GM18526 (cell line): ENCODE data around the gene CASKIN1.
A peak's percentile ranks its signal among the peaks of the same experiment; 100 is the strongest.

ENCODE experiments used
- POLR2A ChIP-seq: IDR thresholded peaks from 3 replicates; pipeline ENCODE4 v1.6.1; 2011; ENCODE audit not compliant: insufficient read length; ENCODE audit errors: extremely low read depth

The CASKIN1 gene

DNA sequence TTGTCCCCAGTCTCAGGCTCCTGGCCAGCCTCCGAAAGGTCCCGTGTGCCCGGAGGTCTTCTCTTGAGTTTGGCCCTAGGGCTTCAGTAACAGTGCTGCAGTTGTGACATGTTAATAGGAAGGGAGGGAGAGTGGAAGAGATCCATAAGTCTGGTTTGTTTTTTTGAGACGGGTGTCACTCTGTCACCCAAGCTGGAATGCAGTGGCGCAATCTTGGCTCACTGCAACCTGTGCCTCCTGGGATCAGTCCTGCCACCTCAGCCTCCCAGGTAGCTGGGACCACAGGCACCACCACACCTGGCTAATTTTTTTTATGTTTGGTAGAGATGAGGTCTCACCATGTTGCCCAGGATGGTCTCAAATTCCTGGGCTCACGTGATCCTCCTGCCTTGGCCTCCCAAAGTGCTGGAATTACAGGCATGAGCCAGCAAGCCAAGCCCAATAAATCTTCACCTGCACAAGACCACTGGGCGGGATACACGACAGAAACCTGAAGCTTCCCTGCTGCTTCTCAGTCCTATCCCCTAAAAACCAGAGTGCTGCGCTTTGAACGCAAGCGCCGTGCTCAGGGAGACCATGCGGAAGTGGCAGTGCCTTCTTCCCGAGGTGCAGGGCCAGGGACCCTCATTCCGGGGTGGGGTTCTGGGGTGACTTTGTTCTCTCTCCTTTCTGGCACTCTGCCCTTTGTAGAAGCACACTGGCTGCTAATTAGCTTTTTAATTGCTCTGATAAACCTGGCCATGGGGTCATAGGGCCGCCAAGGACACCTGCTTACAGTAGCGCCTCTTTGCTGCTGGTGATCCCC lies 29.9 kb downstream of the CASKIN1 start:
- TF ChIP-seq POLR2A, result no peak

DNA sequence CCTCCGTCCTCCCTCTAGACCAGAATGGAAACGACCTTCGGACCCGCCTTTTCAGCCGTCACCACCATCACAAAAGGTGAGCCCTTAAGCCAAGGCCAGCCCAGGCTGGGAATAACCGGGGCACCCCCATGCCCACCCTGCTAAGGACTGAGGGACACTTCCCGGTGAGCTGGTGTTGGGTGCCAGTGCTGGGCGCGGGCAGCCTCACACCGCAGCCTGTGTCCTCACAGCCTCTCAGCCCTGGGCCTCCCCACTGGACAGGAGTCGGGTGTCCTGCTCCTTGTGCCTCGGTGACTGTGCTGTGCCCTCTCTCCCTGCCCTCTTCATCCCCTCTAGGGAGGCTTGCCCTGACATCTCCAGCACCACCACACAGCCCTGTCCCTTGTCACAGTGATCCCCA lies 30.5 kb downstream of the CASKIN1 start:
- no peak for TF ChIP-seq POLR2A

DNA sequence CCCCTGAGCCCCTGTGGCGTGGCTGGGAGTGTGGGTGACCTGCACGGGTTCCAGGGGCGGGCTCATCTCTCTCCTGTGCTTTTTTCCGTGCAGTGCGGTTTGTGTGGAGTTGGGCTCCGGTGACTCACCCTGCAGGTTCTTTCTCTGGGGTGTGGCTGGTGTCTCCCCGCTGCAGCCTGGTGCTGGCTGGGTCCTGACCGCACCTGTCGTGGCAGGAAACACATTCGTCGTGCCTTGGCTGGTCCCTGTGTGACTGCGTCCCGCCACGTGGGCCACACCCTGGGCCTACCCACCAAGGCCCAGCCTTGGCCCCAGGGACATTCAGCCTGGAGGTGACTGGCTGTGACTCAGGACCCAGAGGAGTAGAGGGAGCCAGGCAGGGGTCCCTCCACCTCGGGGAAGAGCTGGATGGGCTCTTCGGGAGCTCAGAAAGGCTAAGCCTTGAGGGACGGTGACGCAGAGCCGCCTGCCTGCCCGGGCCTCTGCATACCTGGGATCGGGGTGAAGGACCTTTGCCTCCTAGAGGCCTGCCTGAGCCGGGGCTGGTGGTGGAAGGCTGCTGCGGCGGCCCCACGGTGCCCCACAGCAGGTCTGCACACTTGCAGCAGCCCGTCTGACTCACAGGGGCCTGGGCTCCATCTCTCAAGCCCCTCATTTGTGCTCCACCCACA lies 33.1 kb downstream of the CASKIN1 start:
- no peak for TF ChIP-seq POLR2A

DNA sequence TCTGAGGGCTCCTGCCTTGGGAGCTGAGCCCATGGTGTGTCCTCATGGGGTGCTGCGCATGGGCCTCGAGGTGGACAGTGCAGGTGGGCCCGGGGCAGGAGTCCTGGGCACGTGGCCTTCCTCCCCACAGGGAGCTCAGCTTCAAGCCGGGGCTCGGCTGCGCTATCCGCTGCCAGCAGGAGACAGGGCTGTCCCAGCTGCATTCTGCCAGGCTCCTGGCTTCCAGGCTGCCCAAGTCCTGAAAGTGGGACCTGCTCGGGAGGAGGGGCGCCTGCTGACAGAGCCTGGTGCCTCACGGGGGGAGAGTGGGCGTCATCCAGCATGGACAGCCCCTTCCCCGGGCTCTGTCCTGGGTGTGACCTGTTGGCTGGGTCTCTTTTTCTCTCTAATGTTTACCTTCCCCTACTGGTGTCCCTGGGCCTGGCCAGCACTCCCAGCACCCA lies 33.7 kb downstream of the CASKIN1 start:
- TF ChIP-seq POLR2A, result no peak

DNA sequence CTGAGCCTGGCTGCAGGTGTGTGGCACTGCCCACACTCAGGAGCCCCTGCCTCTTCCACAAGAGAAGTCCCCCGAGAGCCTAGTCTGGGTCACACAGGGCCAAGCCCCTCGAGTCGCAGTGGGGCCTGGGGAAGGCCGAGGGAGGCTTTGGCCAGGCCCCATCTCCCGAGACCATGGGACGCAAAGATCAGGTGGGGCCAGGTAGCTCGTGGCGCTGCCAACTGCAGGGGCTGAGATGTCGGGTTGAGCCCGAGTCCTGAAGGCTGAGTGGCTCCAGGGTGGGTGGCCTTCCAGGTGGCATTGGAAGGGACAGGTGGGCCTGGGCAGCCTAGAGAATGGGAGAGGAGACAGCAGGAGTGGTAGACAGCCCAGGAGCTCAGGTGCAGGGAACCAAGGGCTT lies 34.5 kb downstream of the CASKIN1 start:
- no peak for TF ChIP-seq POLR2A

DNA sequence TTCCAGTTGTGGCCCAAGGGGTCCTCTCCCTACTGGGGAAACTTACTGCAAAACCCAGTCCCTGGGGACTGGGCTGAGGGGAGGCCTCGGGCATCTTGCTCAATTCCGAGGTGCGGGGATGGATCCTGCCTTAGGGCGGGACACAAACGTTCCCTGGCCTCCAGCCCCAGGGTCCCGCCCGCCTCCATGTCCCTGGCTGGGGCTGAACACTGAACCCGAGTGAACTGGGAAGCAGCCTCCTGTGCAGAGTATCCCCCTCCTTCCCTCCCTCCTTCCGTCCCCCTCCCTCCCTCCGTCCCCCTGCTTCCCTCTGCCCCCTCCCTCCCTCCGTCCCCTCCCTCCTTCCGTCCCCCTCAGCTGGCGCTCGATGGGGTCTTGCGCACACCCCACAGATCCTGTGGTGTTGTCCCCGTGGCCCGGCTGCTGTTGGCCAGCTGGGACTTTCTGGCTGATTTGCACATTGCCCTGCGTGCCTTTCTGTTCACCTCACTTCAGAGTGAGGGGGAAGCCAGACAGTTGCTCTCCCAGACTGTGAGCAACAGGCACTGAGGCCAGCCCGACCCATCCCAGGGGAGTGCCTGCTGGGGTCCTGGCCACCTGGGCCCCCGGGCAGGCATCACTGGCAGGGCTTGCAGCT lies 35.4 kb downstream of the CASKIN1 start:
- no peak for TF ChIP-seq POLR2A

DNA sequence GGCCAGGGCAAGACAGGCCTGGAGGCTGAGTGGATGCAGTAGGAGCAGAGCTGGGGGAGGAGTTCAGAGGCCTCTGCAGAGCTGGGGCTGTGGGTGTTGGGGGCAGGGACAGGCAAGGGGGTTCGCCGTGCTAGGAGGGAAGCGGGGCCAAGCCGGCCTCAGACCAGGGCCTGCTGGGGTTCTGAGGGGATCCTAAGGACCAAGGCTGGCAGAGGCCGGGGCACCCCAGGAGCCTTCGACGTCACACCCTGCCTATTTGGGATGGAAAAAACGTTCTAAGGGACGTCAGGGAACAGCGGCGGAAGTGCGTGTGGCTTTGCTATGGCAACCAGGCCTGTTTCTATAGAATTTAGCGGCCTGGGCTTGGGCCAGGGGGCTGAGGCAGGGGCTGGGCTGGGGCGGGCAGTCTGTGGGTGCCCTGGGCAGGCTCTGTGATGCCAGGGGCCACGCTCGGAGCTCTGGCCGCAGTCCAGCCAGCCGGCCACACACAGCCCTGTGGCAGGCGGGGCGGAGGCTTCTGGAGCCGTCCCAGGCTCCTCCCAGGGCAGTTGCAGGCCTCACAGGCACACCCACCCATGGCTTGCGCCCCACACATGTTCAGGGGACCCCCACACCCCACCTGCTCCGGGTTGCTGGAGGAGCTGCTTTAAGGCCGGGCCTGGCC lies 37.1 kb downstream of the CASKIN1 start:
- TF ChIP-seq POLR2A, result no peak

DNA sequence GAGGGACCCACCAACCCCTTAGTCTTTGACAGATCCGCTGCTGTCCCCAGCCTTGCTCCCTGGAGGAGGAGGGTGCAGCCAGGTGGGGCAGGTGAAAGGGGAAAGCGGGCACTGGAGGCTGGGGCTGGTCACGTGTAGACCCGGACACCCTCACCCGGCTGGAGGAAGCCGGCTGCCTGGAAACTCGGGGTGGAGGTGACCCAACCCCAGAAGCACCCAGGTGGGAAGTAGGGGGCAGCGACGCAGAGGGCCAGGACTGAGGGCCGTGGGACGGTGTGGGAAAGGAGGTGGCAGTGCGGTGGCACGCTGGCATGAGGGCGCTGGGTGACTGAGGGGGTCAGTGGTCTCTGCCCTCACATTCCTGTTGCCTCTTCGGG lies 38.2 kb downstream of the CASKIN1 start:
- no peak for TF ChIP-seq POLR2A

DNA sequence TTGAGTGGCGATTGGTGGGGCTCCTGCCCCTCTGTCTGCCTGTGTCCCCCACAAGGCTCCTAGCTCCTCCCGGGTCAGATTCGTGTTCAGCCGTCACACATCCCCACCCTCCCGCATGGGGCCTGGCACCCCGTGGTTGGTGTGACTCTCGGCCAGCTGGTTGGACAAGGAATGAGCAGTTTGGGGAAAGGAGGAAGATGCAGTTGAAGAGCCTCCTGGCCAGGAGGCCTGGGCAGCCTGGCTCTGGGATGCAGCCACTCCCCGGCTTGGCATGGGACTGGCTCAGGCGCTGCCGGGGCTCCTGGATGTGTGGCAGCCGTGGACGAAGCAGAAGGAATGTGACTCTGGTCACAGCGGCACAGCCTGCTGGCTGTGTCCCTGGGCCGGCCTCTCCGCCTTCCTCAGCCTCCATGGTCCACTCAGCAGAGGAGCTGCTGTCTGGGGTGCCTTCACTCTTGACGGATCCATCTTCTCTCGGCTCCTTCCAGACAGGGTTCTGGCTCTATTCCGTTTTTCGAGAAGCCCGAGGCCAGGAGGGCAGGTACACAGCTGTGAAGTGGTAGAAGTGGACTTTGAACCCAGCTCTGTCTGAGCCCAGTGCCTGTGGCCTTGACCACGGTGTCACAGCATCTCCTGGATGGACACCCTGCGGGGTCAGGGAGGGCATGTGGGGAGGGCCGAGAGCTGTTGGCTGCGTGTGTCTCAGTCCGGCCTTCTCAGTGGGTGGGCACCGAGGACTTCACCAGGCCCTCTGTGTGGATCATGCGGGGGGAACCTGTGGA lies 38.7 kb downstream of the CASKIN1 start:
- no peak for TF ChIP-seq POLR2A

DNA sequence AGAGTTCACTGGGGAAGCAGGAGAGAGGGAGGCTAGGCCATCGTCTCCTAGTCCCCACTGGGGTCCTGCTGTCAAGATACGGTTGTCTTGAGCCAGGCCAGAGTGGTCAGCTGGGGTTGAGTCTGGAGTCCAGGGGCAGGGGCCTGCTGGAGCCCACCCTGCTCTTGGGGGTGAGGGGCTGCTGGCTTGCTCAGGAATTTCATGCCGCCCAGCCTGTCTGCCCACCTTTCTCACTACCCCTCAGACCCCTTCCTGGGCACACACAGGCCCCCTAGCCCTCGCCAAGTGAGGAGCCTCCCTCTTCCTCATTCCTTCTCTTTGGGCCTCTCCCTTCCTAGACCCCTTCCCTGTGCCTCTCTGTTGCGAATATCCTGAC lies 39.6 kb downstream of the CASKIN1 start:
- TF ChIP-seq POLR2A, result no peak

DNA sequence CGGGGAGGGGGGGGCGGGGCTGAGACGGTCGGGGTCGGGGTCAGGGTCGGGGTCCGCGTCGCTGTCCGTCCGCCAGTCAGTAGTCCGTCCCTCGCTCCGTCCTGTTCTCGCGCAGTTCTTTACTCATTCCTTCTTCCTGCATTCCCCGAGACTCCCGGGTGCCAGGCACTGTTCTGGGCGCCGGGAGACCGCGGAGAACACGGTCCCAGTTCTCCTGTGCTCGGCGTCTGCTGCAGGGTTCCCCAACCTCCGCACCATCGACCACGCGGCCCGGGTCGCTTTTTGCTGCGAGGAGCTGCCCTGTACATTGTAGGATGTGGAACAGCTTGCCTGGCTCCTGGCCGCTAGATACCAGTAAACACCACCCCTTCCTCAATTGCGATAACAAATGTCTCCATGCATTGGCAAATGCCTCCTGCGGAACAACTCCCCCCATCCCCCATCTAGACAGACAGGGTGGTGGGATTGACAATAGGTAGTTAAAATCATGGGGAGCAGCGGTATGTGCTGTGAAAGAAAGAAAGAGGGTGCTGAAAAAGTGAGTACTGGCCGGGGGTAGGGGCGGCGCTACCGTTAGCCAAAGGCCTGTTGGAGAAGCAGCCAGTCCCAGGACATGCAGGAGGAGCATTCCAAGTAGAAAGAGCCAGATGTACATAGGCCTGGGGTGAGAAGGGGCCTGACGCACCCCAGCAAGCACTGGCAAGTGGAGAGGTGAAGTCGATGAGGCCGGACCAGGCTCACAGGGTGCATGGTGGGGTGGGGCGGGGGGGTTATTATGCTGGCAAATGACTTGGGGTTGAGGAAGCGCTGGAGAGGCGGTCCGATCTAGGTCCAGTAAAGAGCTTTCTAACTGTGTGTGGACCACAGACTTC lies 40.2 kb downstream of the CASKIN1 start:
- TF ChIP-seq POLR2A, result no peak

DNA sequence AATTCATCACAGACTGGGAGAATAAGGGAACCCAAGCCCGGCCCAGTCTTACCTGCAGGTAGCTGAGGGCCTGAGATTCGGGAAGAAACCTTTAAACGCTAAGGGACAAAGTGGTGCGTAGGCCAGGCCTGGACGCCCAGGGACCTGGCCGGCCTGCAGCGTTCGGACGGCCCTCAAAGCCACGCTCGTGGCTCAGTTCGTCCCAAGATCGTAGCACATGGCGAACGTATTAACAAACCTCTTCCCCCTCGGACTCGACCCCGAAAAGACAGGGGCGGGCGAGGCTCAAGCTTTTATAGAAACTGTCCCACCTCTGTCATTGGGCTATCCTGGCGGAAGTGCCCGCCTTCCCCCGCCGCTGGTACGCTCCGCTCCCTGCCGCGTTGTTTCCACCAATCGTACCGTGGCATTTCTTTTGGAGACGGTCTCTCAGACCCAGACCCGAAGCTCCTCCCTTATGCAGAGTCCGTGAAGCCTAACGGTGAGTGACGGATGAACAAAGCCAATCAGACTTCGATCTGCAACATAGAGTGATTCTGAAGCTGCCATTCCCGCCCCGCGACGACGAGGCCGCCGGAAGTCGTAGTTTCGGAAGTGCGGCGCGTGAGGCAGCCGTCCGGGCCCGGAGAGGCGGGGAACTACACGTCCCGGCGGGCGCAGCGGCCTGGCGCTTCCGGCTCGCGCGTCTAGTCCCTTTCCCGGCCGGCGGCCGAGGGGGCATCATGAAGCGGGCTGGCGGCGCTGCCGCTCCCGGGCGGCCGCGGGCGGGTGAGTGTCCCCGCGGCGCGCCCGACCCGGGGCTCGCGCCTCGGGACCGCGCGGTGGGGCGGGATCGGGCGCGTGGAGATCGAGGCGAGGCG lies 41.1 kb downstream of the CASKIN1 start, which contains the start of gene TRAF7:
Gene TRAF7 (plus strand): TSS at position 692 of the 860 bp plus-strand sequence. CDS start 8,139 bp downstream, outside the sequence.
- TF ChIP-seq POLR2A, result peak; percentile 100

DNA sequence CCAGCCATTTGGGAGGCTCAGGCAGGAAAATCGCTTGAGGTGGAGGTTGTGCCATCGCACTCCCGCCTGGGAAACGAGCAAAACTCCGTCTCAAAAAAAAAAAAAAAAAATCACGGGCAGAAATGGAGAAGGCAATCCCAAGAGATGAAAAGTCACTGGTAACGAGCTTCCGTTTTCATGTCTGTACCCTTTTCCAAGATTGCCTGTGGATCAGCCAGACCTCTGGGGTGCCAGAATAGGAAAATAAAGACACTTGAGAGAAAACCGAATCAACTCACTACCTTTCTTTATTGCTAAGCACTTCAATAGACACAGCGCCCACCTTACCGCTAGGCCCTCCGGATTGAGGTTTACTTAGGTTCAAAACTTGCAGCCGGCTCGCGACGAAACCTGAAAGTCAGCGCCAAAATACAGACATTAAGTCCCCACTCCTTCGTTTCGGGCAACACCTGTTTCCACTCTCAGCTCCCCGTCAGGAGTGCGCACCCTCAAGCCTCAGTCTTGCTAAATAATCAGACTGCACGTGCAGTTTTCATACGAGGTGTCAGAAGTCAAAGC lies 41.8 kb downstream of the CASKIN1 start:
- no peak for TF ChIP-seq POLR2A
